ENCODE data around the gene GALNT7. TPM values are rescaled to one million over a fixed set of nuclear protein-coding genes. Genes with fewer than 3 reads are reported as not detected.
"Not testable (repeated sequence)": the region's sequence is repeated elsewhere in the genome, so short reads cannot be mapped to it uniquely, and the experiment has no call there.

The GALNT7 gene
- total and polyA plus RNA-seq, 10 of the 15 experiments (the other 5 are each of a cell fraction or from before 2014, with no cell fraction given) = 14.2 to 33.2 (median 28.9) TPM

DNA sequence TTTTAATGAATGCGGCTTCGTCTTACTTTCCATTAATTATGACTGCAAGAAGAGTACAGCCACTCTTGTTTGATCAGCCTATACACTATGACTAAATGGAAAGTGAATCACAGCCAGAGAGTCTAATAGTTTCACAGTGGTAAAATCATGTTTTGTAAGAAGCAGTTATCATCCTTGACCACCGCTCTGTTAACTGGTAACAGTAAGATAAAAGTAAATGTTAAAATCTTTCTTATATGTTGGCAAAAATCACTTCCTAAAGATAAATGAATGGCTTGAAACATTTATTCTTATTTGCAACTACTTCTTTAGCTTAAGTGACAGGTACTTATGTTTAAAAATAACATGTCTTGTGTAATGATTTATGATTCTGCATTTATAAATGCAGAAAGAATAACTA lies 13.2 kb downstream of the GALNT7 start (continued):
- TF ChIP-seq, protein P1, sequence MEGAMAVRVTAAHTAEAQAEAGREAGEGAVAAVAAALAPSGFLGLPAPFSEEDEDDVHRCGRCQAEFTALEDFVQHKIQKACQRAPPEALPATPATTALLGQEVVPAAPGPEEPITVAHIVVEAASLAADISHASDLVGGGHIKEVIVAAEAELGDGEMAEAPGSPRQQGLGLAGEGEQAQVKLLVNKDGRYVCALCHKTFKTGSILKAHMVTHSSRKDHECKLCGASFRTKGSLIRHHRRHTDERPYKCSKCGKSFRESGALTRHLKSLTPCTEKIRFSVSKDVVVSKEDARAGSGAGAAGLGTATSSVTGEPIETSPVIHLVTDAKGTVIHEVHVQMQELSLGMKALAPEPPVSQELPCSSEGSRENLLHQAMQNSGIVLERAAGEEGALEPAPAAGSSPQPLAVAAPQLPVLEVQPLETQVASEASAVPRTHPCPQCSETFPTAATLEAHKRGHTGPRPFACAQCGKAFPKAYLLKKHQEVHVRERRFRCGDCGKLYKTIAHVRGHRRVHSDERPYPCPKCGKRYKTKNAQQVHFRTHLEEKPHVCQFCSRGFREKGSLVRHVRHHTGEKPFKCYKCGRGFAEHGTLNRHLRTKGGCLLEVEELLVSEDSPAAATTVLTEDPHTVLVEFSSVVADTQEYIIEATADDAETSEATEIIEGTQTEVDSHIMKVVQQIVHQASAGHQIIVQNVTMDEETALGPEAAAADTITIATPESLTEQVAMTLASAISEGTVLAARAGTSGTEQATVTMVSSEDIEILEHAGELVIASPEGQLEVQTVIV (IDR thresholded peaks at IDR 0.05; ENCODE audit: borderline replicate concordance, partially characterized antibody) = no peak
- TF ChIP-seq MEF2A (IDR thresholded peaks at IDR 0.05; ENCODE audit: insufficient read depth, low read depth, low read length) (no peak), KLF5 (IDR thresholded peaks at IDR 0.05; ENCODE audit: partially characterized antibody) (no peak), HDAC6 (IDR thresholded peaks at IDR 0.05; ENCODE audit: unreplicated experiment) (no peak)

DNA sequence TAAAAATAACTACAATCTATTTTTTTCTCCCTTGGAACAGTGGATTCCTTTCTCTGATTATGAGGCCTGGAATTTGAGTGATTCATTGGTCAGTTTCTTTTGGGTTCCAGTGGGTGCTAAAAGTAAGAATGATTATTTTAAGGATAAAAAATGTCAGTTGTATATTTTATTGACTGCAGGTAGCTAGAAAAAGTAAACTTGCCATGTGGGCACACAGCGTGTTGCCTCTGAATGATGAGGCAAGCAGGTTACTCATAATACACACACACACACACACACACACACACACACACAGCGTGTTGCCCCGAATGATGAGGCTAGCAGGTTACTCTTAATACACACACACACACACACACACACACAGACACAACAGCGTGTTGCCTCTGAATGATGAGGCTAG lies 13.8 kb downstream of the GALNT7 start:
- Histone ChIP-seq H3K79me2 (ENCODE audit: control insufficient read depth, insufficient read depth, low read length) (peaks cover 60% of the 10 kb centered on the region), H3K4me2 (ENCODE audit: control insufficient read depth, insufficient read depth) (no peak overlapping the region), H3K4me1 (ENCODE audit: control insufficient read depth, insufficient read depth, low read length) (peaks cover 13% of the 10 kb centered on the region; the same call in 1 of the 2 replicates), H3K9ac (ENCODE audit: control insufficient read depth, insufficient read depth, low read length) (no peak overlapping the region), H3K9me3 (replicated peaks; ENCODE audit: control insufficient read depth, insufficient read depth, low read length) (no peaks in the 10 kb centered on the region; the same call in 2 of the 3 replicates), H3K27me3 (replicated peaks in 1 of 2; ENCODE audit: control insufficient read depth in 2 of 2, insufficient read depth in 2 of 2, low read length in 1 of 2) (no peaks in the 10 kb centered on the region), H3K36me3 (ENCODE audit: control insufficient read depth in 2 of 2, insufficient read depth in 2 of 2, low read length in 1 of 2) (no peaks in the 10 kb centered on the region), H2AFZ (ENCODE audit: control insufficient read depth, low read depth, low read length) (no peak overlapping the region), H4K20me1 (ENCODE audit: control insufficient read depth, insufficient read depth) (no peaks in the 10 kb centered on the region), H3K4me3 (no peak overlapping the region), H3K27ac (ENCODE audit: control insufficient read depth, insufficient read depth) (no peak overlapping the region)
- TF ChIP-seq FOS (IDR thresholded peaks at IDR 0.05; ENCODE audit: borderline replicate concordance, extremely low read depth, insufficient read length) = no peak
- TF ChIP-seq IKZF1 (conservative IDR thresholded peaks at IDR 0.05) = no peak
- WGBS (ENCODE audit: insufficient coverage, insufficient replicate concordance, low lambda C conversion rate, missing lambda C conversion rate) = 100% methylated on average over 4 of the region's 4 CpGs
- RAD21 ChIA-PET (ENCODE audit: unreplicated experiment) = interaction anchor here (1.1 kb wide), 1 partner anchor 13 kb away, joined by 3 read pairs; no protein-coding TSS in a partner anchor
- intact Hi-C loops (cut with micrococcal nuclease; ENCODE audit: unreplicated experiment) (no loop called here), in situ Hi-C loops (cut with MboI) (no loop called here)
- no TSS peak for BruUV-seq (replicated peaks)
- DNase-seq (ENCODE audit: low read depth, low spot score) (no peak), ATAC-seq (no peak; the same call in 2 of the 3 replicates), FAIRE-seq (no peak)
- POLR2A ChIA-PET = interaction anchor here (0.6 to 1.7 kb wide), 2 partner anchors 12 to 15 kb away, joined by 3 to 4 read pairs; no protein-coding TSS in a partner anchor
- SMC1A ChIA-PET (ENCODE audit: uncharacterized antibody, unreplicated experiment) = interaction anchor here (0.6 kb wide), 1 partner anchor 806 kb away, joined by 3 read pairs; no protein-coding TSS in a partner anchor
- CTCF ChIA-PET = interaction anchor here (0.9 to 1.8 kb wide), 5 partner anchors 8 to 169 kb away, joined by 3 to 4 read pairs (median 3); no protein-coding TSS in a partner anchor

DNA sequence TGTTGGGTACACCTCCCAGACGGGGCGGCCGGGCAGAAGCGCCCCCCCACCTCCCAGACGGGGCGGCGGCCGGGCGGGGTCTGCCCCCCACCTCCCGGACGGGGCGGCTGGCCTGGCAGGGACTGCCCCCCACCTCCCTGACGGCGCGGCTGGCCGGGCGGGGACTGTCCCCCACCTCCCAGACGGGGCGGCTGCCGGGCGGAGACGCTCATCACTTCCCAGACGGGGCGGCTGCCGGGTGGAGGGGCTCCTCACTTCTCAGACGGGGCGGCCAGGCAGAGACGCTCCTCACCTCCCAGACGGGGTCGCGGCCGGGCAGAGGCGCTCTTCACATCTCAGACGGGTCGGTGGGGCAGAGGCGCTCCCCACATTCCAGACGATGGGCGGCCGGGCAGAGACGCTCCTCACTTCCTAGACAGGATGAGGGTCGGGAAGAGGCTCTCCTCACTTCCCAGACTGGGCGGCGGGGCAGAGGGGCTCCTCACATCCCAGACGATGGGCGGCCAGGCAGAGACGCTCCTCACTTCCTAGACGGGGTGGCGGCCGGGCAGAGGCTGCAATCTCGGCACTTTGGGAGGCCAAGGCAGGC lies 15.1 kb downstream of the GALNT7 start:
- not testable (repeated sequence) for H3K9ac ChIP-seq (ENCODE audit: control insufficient read depth, insufficient read depth, low read length); ATAC-seq
- CTCF ChIA-PET = interaction anchor here (0.6 to 1.8 kb wide), 2 partner anchors 10 to 170 kb away, joined by 3 to 4 read pairs; no protein-coding TSS in a partner anchor

More for the DNA sequence above, 15.1 kb downstream of the GALNT7 start:
- H2AFZ ChIP-seq (ENCODE audit: control insufficient read depth, low read depth, low read length); H3K27ac ChIP-seq (ENCODE audit: control insufficient read depth, insufficient read depth); FAIRE-seq; BruUV-seq (replicated peaks); intact Hi-C loops (cut with micrococcal nuclease; ENCODE audit: unreplicated experiment); H4K20me1 ChIP-seq (ENCODE audit: control insufficient read depth, insufficient read depth); DNase-seq (ENCODE audit: low read depth, low spot score); H3K4me3 ChIP-seq; in situ Hi-C loops (cut with MboI); H3K4me2 ChIP-seq (ENCODE audit: control insufficient read depth, insufficient read depth); H3K27me3 ChIP-seq (replicated peaks in 1 of 2; ENCODE audit: control insufficient read depth in 2 of 2, insufficient read depth in 2 of 2, low read length in 1 of 2); H3K9me3 ChIP-seq (replicated peaks; ENCODE audit: control insufficient read depth, insufficient read depth, low read length); H3K36me3 ChIP-seq (ENCODE audit: control insufficient read depth in 2 of 2, insufficient read depth in 2 of 2, low read length in 1 of 2); POLR2A ChIA-PET; RAD21 ChIA-PET (ENCODE audit: unreplicated experiment): not testable (repeated sequence)
- SMC1A ChIA-PET (ENCODE audit: uncharacterized antibody, unreplicated experiment) = interaction anchor here (0.9 to 2.8 kb wide), 2 partner anchors 10 to 16 kb away, joined by 3 to 11 read pairs; partner anchors contain the start of gene GALNT7
- Histone ChIP-seq H3K4me1 (ENCODE audit: control insufficient read depth, insufficient read depth, low read length) (peaks cover 13% of the 10 kb centered on the region; the same call in 1 of the 2 replicates), H3K79me2 (ENCODE audit: control insufficient read depth, insufficient read depth, low read length) (peaks cover 50% of the 10 kb centered on the region)
- WGBS (ENCODE audit: insufficient coverage, insufficient replicate concordance, low lambda C conversion rate, missing lambda C conversion rate) = 98% methylated on average over 42 of the region's 50 CpGs

Measured in GM12878 (cell line).